ENCODE data around the gene F13A1.

DNA sequence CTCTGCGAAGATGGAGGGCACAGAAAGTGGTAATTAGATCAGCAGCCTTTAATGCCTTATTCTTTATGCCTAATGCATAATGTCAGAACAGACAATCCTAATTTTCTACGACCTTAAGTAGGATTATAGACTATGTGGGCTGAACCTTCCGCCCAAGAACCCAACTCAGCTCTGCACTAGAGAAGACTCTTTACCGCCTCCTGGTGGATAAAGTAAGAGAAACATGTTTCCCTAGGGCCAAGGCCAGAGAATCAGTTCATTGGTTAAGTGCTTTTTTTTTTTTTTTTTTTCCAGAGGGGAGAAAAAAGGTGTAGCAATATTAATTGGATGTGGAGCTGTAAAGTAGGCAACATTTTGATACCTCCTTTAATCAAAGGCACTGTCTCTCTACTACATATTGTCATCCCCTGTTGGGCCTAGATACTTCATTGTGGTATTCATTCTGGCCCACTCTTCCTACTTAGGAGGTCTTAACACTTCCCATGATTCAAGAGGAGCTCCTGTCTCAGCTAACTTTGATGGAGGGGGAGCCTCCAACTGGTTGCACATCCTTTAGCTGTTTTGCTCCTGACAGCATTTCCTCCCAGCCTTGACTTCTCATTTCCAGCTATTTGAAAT, 188.9 kb downstream of the F13A1 start:
- TF ChIP-seq, protein P1, sequence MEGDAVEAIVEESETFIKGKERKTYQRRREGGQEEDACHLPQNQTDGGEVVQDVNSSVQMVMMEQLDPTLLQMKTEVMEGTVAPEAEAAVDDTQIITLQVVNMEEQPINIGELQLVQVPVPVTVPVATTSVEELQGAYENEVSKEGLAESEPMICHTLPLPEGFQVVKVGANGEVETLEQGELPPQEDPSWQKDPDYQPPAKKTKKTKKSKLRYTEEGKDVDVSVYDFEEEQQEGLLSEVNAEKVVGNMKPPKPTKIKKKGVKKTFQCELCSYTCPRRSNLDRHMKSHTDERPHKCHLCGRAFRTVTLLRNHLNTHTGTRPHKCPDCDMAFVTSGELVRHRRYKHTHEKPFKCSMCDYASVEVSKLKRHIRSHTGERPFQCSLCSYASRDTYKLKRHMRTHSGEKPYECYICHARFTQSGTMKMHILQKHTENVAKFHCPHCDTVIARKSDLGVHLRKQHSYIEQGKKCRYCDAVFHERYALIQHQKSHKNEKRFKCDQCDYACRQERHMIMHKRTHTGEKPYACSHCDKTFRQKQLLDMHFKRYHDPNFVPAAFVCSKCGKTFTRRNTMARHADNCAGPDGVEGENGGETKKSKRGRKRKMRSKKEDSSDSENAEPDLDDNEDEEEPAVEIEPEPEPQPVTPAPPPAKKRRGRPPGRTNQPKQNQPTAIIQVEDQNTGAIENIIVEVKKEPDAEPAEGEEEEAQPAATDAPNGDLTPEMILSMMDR (tag by site-specific recombination; IDR thresholded peaks at IDR 0.05) = no peak
- no peak for TF ChIP-seq ZNF585B (tag by site-specific recombination; IDR thresholded peaks at IDR 0.05)
- TF ChIP-seq ZNF221 (tag by site-specific recombination; IDR thresholded peaks at IDR 0.05; ENCODE audit: borderline replicate concordance) = no peak
- TF ChIP-seq YY1 (tag by site-specific recombination; IDR thresholded peaks at IDR 0.05) = no peak
- no peak for TF ChIP-seq ZNF530 (tag by site-specific recombination; IDR thresholded peaks at IDR 0.05; ENCODE audit: low read depth)
- TF ChIP-seq ZIC2 (tag by site-specific recombination; IDR thresholded peaks at IDR 0.05) = no peak
